ENCODE data around the gene DESI1. TPM values are rescaled to one million over a fixed set of nuclear protein-coding genes. Genes with fewer than 3 reads are reported as not detected.

Gene DESI1
- total and polyA plus RNA-seq, 2 of the 13 experiments (the other 11 are each of a cell fraction or from before 2014, with no cell fraction given) = 21.6 to 29.2 TPM

GRCh38 chr22:41620589-41621098 is at the start of gene DESI1 (continued):
- TF ChIP-seq ZNF318 (CRISPR knock-in tag; IDR thresholded peaks at IDR 0.05) (no peak; the same call in 1 of the 2 replicates), RAD51 (IDR thresholded peaks at IDR 0.05; ENCODE audit: borderline replicate concordance) (no peak), ZFAT (CRISPR knock-in tag; conservative IDR thresholded peaks at IDR 0.05) (no peak), SRY (CRISPR knock-in tag; IDR thresholded peaks at IDR 0.05) (no peak), CBX2 (IDR thresholded peaks at IDR 0.05; ENCODE audit: low read depth, low read length) (no peak), CBX2 (CRISPR knock-in tag; IDR thresholded peaks at IDR 0.05; ENCODE audit: low read depth) (no peak), CREB3 (CRISPR knock-in tag; IDR thresholded peaks at IDR 0.05) (no peak), CREM (IDR thresholded peaks at IDR 0.05) (no peak), CREM (CRISPR knock-in tag; IDR thresholded peaks at IDR 0.05) (no peak), PAWR (CRISPR knock-in tag; IDR thresholded peaks at IDR 0.05; ENCODE audit: borderline replicate concordance) (no peak), SATB2 (CRISPR knock-in tag; IDR thresholded peaks at IDR 0.05) (no peak), ZNF362 (CRISPR knock-in tag; IDR thresholded peaks at IDR 0.05; ENCODE audit: borderline replicate concordance) (no peak; the same call in 1 of the 2 replicates), HHEX (CRISPR knock-in tag; IDR thresholded peaks at IDR 0.05) (no peak), GMEB2 (CRISPR knock-in tag; IDR thresholded peaks at IDR 0.05; ENCODE audit: low read depth) (no peak), BRD4 (CRISPR knock-in tag; IDR thresholded peaks at IDR 0.05) (no peak), GFI1 (CRISPR knock-in tag; IDR thresholded peaks at IDR 0.05; ENCODE audit: borderline replicate concordance) (no peak), RNF219 (CRISPR knock-in tag; IDR thresholded peaks at IDR 0.05) (no peak)

All from HepG2 (cell line).